HG03521 (cell line): ENCODE data around the gene MRPL14.

Experiments used
- ATAC-seq: cut with Tn5 transposase; IDR thresholded peaks from one replicate; pipeline ENCODE4 v1.9.1; 2021; ENCODE audit warnings: mild to moderate bottlenecking, moderate library complexity; ENCODE audit not compliant: unreplicated experiment

MRPL14 gene

GRCh38 chr6:44127186-44128019, at the start of gene MRPL14, which contains the start of gene TMEM63B:
Gene MRPL14, minus strand, starts transcription at chr6:44127452. Its CDS starts 10,841 bp downstream, at chr6:44116611.
Gene TMEM63B, plus strand, starts transcription at chr6:44127554. Its CDS starts 7,031 bp downstream, at chr6:44134585.
- peak; percentile 68 for ATAC-seq

GRCh38 chr6:44176130-44176761, 49.0 kb upstream of the MRPL14 start:
- no peak for ATAC-seq

- ATAC-seq, result no peak
Measured at GRCh38 chr6:44172731-44173500, 45.7 kb upstream of the MRPL14 start.

GRCh38 chr6:44171899-44172546, 44.8 kb upstream of the MRPL14 start:
- no peak for ATAC-seq

- ATAC-seq, result no peak
Measured at GRCh38 chr6:44169886-44170570, 42.8 kb upstream of the MRPL14 start.

- ATAC-seq, result no peak
Measured at GRCh38 chr6:44169154-44169553, 41.9 kb upstream of the MRPL14 start.

- ATAC-seq, result no peak
Measured at GRCh38 chr6:44167567-44167966, 40.3 kb upstream of the MRPL14 start.

- no peak for ATAC-seq
Measured at GRCh38 chr6:44166591-44167184, 39.4 kb upstream of the MRPL14 start.

GRCh38 chr6:44166116-44166515, 38.9 kb upstream of the MRPL14 start:
- ATAC-seq, result no peak

GRCh38 chr6:44162876-44163625, 35.8 kb upstream of the MRPL14 start:
- ATAC-seq, result no peak

GRCh38 chr6:44161997-44162338, 34.7 kb upstream of the MRPL14 start:
- no peak for ATAC-seq

- no peak for ATAC-seq
Measured at GRCh38 chr6:44158770-44159228, 31.5 kb upstream of the MRPL14 start, which contains the start of gene CAPN11. Gene CAPN11, plus strand, starts transcription at chr6:44158820. Its CDS starts 29 bp downstream, at chr6:44158849.

- no peak for ATAC-seq
Measured at GRCh38 chr6:44157152-44157521, 29.9 kb upstream of the MRPL14 start.

GRCh38 chr6:44156494-44157151, 29.4 kb upstream of the MRPL14 start:
- no peak for ATAC-seq

- no peak for ATAC-seq
Measured at GRCh38 chr6:44154067-44154466, 26.8 kb upstream of the MRPL14 start.

GRCh38 chr6:44152533-44152932, 25.3 kb upstream of the MRPL14 start:
- no peak for ATAC-seq

GRCh38 chr6:44152109-44152461, 24.8 kb upstream of the MRPL14 start:
- ATAC-seq, result no peak

GRCh38 chr6:44151348-44152108, 24.3 kb upstream of the MRPL14 start:
- ATAC-seq, result peak; percentile 64
